Fibroblast of skin of abdomen (primary cell): ENCODE measurements around the gene HIF1A.
"Not testable (repeated sequence)": the region's sequence is repeated elsewhere in the genome, so short reads cannot be mapped to it uniquely, and the experiment has no call there.

Experiments
- DNase-seq: peaks from one replicate; pipeline ENCODE4 v3.0.0-alpha.2; 2013

Gene HIF1A

DNA sequence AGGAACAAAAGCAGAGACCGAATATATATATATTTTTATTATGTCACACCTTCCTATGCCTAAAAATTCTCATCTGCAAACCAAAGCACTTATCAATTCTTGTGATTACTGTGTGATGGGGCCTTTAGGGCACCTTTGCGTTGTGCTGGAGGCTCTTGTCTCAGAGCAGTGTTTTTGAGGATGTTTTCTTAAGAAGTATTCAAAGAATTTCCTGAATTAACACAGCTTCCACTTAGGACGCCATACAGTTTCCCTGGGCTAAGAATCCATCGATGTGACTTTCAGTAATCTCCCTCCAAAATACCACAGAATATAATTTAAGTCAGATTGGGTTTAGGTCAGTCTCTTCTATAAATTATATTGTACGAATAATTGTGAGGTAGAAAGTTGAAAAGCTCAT lies 22.0 kb upstream of the HIF1A start:
- DNase-seq = peak; percentile 41

- DNase-seq = no peak
These were observed 20.0 kb upstream of the HIF1A start for GRCh38 chr14:61675291-61675690.

DNA sequence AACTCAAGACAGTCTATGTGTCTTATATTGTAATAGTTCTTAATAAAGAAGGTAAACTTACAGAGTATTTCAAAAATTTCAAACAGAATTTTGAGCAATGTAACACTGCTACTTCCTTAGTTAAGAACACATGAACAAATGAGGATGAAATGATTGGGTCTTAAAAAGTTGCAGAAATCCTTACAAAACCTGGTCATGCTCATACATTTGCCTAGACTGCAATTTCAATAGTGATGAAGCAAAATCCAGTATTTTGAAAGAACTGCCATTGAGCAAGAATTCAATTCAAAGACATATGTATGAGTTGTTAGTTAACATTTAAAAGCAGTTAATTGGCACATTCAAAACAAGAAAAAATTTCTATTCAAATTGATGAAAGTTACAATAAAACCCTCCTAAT lies 17.8 kb upstream of the HIF1A start:
- no peak for DNase-seq

DNA sequence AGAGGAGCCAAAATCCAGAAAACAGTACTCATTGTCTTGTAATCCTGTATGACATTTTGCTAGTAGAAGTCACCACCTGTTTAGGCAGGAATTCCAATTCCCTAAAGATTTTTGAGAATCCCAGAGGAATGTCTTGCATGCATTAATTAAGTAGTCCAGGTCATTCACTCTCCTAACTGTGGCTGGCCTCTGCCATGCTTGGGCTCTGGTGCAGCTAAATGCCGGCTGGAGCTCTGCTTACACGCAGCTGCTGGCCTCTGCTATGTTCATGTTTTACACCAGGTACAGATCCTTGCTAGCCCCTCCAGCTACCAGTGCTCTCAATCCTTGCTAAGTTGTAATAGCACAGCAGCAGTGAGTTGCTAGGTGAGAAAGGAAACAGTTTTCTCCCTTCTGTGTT lies 16.3 kb upstream of the HIF1A start:
- DNase-seq = peak; percentile 63

DNA sequence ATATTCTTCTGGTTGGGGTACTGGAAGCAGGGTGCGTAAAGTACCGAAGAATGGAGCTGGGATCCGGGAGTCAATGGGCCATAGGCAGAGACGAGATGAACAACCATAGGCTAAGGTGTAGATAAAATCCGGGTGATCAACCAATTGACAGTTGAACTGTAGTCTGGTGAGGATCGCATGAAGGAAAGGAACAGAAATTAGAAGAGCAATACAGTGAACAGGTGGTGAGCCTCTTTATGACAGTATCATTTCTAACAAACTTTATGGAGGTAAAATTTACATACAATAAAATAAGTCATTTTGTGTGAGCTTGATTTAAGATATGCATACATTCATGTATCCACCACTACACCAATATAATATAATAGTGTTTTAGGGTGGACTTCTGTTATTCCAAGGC lies 13.9 kb upstream of the HIF1A start:
- DNase-seq = no peak

DNA sequence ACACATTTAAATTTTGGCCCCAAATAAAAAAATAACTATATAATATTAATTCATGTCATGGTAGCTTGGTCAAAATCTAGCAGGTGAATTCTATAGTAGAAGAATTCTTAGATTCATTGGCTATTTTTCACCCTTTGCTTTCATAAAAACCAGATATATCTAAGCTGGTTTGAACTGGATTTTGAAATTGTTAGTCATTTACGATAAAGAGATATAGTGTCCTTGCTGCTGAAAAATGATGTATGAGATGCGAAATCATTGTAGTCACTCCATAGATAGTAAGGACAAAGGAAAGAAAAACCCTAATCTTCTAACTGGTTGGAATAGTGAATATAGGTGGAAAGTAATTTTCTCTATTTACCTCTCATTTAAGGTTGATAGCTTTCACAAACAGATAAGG lies 12.2 kb upstream of the HIF1A start:
- no peak for DNase-seq

GRCh38 chr14:61690039-61690438 lies 5.3 kb upstream of the HIF1A start:
- no peak for DNase-seq

- DNase-seq = no peak
These were observed 4.3 kb upstream of the HIF1A start for GRCh38 chr14:61690982-61691381.

DNA sequence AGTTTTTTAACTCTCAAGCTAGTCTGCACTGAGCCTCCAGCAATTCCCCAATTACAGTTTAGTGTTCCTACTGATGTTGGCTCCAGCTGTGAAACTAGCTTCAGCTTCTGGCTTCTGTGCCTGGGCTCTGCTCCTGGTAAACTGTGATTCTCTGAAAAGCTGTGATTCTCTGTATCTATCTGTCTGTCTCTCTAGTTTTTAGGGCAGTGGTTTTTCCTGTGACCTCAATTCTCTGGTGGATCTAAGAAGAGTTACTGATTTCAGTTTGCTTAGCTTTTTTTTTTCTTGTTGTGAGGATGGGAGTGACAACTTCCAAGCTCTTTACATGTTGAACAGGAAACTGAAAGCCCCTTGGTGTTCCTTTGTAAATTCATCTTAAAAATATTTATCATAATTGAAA lies 3.8 kb upstream of the HIF1A start:
- no peak for DNase-seq

DNA sequence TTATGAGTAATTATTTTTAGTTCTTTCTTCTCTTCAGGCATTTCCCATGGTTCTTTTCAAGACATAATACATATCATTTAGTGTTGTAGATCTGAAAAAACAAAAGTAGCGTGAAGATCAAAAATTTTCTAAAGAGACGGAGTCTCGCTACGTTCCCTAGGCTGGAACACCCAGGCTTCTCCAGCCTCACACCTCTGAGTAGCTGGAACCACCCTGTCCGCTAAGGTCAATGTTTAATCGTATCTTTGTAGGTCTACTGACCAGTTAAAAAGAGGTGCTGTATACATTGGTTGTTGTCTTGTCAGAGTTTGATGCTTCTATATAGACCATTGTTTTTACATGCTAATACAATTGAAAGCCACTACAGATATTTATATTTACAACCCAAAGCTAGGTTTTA lies 1.3 kb upstream of the HIF1A start:
- DNase-seq = no peak

GRCh38 chr14:61695695-61696527 lies 598 bp downstream of the HIF1A start:
- DNase-seq = peak; percentile 72

- peak; percentile 25 for DNase-seq
These were observed 1.5 kb downstream of the HIF1A start for GRCh38 chr14:61696753-61697318.

DNA sequence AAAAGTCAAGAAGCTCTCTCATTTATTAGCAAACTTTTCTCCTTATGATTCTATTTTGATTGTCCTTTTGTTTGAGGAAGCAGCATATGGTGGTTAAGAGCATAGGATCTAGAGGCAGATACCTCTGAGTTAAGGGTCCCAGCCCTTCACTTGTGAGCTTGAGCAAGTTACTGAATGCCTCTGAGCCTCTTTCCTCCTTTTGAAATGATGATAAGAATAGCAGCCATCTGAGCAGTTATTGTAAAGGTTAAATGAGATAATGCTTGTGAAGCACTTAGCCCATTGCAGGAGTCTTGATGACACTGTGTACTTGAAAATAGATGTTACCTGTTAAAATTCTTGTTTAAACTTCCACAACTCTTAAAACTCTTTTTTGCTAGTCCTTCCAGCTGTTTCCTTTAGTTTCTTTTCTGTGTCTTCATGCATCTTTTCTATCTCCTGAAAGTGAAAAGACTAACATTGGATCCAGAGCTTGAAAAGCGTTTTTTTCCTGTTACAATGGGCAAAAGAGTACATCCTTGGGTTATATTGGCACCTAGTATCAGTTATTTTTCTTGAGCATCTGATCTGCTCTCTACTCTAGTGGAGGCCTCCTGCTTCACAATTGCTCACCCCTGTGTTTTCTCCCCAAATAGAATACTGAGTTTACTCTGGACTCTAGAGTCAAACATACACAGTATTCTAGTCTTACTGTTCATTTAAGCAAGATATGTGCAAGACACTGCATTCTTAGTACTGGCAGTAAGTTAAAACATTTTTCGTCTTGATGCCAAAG lies 3.1 kb downstream of the HIF1A start:
- peak; percentile 18 for DNase-seq

DNA sequence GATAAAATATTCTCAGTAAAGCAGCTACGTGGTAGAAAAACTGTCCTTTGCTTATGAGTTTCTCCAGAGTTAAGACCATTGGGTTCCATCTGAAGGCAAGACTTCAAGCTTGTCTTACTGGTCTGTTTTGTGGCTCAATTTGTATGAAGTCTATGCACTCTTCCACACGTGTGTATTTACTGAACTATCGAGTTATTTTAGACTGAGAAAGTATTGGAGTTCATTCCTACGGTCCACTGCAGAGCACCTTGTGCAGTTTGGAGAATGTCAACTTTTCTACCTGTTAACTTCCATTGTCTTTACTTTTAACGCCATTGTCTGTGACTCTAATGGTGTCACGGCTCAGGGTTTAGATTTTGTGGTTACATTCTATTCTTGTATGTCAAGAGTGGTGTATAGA lies 3.7 kb downstream of the HIF1A start:
- no peak for DNase-seq

DNA sequence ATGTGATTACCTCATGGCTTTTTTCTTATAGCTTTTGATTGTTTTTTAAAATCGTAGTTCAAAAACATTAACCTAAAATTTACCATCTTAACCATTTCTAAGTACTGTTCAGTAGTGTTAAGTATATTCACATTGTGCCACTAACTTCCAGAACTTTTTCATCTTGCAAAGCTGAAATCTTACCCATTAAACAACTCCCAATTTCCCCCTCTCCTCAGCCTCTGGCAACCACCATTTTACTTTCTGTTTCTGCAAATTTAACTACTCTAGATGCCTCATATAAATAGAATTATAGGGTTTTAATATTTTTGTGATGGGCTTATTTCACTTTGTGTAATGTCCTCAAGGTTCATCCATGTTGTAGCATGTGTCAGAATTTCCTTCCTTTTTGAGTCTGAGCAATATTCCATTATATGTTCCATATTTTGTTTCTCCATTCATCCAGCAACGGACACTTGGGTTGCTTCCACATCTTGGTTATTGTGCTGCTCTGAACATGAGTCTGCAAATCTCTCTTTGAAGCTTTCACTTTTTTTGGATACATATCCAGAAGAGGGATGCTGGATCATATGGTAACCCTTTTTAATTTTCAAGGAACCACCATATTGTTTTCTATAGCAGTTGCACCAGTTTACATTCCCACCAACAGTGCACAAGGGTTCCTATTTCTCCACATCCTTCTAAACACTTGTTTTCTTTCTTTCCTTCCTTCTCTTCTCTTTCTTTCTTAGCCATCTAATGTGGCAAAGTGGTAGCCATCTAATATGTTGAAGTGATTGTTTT lies 5.0 kb downstream of the HIF1A start:
- no peak for DNase-seq

DNA sequence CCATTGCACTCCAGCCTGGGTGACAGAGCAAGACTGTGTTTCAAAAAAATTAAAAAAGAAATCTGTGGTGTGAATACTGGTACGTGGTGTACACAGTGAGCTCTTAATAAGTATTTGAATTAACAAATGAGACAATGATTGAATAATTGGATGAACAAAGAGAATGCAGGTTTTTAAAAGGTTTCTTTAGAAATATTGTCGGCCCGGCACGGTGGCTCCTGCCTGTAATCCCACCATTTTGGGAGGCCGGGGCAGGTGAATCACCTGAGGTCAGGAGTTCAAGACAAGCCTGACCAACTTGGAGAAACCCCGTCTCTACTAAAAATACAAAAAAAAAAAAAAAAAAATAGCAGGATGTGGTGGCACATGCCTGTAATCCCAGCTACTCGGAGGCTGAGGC lies 6.6 kb downstream of the HIF1A start:
- DNase-seq = no peak

GRCh38 chr14:61703342-61704129 lies 8.2 kb downstream of the HIF1A start:
- no peak for DNase-seq

DNA sequence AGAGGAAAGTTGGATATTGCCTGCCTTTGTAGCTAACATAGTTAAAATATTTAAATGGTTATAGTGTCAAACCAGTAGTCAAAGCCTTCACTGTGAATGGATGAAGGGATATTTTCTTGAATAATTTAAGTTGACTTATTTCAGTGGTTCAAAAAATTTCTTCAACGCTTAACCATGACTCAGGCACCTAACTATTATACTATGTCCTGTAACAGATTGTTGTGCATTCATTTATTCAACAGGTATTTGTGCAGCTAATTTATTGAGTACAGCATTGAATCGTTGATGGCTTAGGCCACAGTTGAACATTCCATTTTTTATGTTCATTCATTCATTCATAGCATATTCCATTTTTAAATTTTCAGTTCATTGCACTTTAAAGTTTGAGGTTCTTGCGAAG lies 9.2 kb downstream of the HIF1A start:
- no peak for DNase-seq

GRCh38 chr14:61705017-61705416 lies 9.7 kb downstream of the HIF1A start:
- no peak for DNase-seq

- no peak for DNase-seq
These were observed 10.9 kb downstream of the HIF1A start for GRCh38 chr14:61706096-61706690.

DNA sequence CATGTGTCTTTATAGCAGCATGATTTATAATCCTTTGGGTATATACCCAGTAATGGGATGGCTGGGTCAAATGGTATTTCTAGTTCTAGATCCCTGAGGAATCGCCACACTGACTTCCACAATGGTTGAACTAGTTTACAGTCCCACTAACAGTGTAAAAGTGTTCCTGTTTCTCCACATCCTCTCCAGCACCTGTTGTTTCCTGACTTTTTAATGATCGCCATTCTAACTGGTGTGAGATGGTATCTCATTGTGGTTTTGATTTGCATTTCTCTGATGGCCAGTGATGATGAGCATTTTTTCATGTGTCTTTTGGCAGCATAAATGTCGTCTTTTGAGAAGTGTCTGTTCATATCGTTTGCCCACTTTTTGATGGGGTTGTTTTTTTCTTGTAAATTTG lies 12.5 kb downstream of the HIF1A start:
- DNase-seq = not testable (repeated sequence)

- not testable (repeated sequence) for DNase-seq
These were observed 13.4 kb downstream of the HIF1A start for GRCh38 chr14:61708693-61709092.
